ENCODE data around the gene EPHA1.
"Not testable (repeated sequence)": the region's sequence is repeated elsewhere in the genome, so short reads cannot be mapped to it uniquely, and the experiment has no call there.

DNA sequence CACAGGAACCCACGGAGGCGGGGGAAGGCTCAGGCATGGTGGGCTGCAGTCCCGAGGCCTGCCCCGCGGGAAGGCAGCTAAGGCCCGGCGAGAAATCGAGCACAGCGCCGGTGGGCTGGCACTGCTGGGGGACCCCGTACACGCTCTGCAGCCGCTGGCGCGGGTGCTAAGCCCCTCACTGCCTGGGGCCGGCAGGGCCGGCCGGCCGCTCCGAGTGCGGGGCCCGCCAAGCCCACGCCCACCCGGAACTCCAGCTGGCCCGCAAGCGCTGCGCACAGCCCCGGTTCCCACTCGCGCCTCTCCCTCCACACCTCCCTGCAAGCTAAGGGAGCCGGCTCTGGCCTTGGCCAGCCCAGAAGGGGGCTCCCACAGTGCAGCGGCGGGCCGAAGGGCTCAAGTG lies 15.8 kb upstream of the EPHA1 start:
- TF ChIP-seq EZH2 (IDR thresholded peaks at IDR 0.05; ENCODE audit: insufficient read depth, low read length): not testable (repeated sequence)
- TF ChIP-seq, protein P1, sequence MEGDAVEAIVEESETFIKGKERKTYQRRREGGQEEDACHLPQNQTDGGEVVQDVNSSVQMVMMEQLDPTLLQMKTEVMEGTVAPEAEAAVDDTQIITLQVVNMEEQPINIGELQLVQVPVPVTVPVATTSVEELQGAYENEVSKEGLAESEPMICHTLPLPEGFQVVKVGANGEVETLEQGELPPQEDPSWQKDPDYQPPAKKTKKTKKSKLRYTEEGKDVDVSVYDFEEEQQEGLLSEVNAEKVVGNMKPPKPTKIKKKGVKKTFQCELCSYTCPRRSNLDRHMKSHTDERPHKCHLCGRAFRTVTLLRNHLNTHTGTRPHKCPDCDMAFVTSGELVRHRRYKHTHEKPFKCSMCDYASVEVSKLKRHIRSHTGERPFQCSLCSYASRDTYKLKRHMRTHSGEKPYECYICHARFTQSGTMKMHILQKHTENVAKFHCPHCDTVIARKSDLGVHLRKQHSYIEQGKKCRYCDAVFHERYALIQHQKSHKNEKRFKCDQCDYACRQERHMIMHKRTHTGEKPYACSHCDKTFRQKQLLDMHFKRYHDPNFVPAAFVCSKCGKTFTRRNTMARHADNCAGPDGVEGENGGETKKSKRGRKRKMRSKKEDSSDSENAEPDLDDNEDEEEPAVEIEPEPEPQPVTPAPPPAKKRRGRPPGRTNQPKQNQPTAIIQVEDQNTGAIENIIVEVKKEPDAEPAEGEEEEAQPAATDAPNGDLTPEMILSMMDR (IDR thresholded peaks at IDR 0.05; ENCODE audit: insufficient read depth, low read depth, low read length): not testable (repeated sequence)

Data from astrocyte (in vitro differentiated cells and primary cell).